Activated T-cell treated with anti-CD3 and anti-CD28 coated beads for 48 hours (primary cell): ENCODE results near the gene PDE6D.
"Not testable (repeated sequence)": the region's sequence is repeated elsewhere in the genome, so short reads cannot be mapped to it uniquely, and the experiment has no call there.

Source experiments
- DNase-seq: peaks from one replicate; pipeline ENCODE4 v3.0.0-alpha.2; 2020; ENCODE audit warnings: low read depth

PDE6D gene

DNA sequence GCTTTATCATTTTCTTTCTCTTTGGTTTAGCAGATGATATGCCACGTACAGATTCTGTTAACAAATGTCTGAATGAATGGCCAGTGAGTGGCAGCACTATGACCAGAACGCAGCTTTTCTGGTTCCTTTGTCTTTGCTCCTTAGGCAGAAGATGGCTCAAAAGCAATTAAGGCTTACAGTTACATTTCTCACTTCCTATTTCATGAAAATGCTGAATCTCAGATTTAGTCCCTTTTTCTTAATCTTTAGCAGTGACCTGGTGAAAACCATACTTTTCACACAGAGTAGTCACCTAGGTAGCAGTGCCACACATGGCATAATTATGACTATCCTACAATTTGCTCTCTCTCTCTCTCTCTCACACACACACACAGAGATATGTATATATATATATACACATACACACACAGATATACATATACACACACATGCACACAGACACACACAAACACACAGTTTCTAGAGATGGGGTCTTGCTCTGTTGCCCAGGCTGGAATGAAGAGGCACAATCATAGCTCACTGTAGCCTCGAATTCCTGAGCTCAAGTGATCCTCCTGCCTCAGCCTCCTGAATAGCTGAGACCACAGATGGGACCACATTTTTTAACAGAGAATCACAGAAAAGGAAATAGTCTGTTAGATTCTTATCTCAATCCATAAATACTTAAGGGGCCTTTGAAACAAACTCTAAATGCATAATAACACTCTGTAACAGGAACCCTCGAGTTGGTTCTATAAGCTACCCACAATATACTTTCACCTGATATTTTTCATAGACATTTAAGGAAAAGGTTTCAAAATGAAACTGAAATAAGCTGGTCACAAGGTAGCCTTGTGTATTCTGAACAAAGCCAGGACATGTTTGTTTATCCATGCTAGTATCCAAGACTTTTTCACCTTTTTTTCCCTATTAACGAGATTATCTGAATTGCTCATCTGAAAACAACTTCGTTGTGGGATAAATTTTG, 11.6 kb downstream of the PDE6D start:
- DNase-seq: no peak

DNA sequence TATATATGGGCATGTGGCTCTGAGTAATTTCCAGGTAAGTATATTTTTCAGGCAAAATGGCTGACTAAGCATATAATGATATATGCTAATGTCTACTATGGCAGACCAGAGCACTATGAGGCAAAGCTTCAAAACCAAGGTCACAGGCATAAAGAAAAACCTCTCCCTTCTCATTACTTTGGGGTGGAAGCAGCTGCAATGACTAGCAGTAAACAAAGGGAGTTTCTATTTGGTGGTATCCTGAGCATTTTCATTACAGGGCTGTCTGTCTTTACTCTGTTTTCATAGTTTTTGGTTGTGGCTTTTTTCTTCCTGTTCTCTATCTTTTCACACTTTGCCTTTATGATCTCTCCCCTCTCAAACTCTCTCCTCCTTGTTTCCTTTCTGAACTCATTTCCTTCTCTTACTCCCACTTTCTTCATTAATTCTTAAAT, 15.6 kb downstream of the PDE6D start:
- no peak for DNase-seq

DNA sequence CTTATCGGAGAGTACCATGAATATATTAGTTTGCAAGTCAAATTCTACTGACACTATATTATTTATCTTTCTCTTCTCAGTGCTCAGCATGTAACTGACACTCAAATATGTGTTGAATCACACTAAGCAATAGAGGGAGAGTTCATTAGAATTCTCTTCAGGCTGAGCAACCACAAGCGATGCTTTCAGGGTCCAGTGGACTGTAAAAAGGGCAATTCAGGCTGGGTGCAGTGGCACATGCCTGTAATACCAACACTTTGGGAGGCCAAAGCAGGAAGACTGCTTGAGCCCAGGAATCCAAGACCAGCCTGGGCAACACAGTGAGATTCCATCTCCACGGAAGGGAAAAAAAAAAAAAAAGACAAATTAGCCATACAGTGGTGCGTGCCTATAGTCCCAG, 16.3 kb downstream of the PDE6D start:
- no peak for DNase-seq

DNA sequence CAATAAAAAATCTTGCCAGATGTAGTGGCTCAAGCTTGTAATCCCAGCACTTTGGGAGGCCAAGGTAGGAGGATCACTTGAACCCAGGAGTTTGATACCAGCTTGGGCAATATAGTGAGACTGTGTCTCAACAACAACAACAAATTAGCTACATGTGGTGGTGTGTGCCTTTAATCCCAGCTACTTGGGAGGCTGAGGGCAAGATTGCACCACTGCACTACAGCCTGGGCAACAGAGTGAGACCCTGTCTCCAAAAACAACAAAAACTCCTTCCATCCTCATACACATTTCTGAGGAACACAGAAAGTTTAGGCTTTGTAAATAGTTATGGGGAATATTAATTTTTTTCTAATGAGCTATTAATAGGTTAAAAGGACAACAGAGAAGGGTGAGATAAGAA, 17.0 kb downstream of the PDE6D start:
- DNase-seq: no peak

DNA sequence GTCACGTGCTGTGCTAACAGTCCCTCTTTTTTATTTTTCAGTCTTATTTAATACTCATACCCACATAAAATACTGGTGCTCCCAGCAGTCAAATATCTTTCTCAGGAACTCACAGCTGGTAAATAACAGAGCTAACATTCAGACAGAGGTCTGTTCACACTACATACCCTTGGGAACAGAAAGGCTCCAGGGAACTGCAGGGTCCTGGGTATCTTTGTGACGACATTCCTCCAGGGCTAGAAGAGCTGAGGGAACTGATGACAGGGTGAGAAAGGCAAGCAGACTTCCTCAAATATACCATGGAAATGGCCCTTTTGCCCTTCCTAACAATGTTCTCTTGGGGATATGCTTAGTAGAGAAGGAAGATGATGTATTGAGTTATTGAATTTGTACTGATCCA, 19.3 kb downstream of the PDE6D start:
- no peak for DNase-seq

DNA sequence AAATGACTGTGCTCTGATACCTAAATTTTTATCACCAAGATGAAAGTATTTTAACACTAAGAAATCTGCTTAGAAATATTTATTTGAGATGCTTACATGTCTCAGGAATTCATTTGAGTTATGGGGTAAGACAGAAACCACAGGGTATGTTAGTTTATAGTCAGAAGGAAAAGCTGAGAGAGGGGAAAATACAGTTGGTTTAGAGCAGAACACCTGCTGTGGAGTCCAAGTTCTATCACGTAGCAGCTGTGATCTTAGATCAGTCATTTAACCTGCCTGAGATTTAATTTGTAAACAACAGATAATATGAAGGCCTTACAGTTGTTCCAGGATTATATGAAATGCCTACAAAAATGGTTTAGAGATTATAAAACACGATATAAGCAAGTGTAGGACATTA, 29.0 kb downstream of the PDE6D start:
- no peak for DNase-seq

DNA sequence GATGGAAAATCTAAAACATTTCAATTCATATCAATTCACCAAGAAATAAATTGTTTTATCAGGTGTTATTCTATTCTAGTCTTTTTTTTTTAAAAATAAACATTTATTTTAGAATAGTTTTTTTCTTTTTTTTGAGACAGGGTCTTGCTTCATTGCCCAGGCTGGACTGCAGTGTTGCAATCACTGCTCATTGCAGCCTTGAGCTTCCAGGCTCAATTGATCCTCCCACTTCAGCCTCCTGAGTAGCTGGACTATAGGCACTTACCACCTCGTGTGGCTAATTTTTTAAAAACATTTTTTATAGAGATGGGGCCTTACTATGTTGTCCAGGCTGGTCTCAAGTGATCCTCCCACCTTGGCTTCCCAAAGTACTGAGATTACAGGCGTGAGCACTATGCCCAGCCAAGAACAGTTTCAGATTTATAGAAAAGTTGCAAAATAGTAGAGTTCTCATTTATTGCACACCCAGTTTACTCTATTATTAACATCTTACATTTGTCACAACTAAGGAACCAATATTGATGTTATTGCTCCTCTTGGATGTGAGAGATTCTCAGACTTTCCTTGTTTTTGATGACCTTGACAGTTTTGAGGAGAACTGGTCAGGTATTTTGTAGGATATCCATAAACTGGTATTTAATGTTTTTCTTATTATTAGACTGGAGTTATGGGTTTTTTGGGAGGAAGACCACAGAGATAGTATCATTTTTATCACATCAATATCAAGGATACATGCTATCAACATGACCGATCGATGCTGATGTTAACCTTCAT, 29.9 kb downstream of the PDE6D start:
- DNase-seq: no peak

DNA sequence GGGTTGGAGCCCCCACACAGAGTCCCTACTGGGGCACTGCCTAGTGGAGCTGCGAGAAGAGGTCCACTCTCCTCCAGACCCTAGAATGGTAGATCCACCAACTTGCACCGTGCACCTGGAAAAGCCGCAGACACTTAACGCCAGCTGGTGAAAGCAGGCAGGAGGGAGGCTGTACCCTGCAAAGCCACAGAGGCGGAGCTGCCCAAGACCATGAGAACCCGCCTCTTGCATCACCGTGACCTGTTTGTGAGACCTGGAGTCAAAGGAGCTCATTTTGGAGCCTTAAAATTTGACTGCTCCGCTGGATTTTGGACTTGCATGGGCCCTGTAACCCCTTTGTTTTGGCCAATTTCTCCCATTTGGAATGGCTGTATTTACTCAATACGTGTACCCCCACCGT, 32.1 kb downstream of the PDE6D start:
- not testable (repeated sequence) for DNase-seq

DNA sequence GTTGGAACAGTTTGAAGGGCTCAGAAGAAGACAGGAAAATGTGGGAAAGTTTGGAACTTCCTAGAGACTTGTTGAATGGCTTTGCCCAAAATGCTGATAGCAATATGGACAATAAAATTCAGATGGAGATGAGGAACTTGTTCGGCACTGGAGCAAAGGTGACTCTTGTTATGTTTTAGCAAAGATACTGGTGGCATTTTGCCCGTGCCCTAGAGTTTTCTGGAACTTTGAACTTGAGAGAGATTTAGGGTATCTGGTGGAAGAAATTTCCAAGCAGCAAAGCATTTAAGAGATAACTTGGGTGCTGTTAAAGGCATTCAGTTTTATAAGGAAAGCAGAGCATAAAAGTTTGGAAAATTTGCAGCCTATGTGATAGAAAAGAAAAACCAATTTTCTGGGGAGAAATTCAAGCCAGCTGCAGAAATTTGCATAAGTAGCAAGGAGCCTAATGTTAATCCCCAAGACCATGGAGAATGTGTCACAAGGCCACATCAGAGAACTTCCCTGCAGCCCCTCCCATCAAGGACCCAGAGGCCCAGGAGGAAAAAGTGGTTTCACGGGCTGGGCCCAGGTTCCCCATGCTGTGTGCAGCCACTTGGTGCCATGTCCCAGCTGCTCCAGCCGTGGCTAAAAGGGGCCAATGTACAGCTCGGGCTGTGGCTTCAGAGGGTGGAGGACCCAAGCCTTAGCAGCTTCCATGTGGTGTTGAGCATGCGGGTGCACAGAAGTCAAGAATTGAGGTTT, 32.8 kb downstream of the PDE6D start:
- not testable (repeated sequence) for DNase-seq

DNA sequence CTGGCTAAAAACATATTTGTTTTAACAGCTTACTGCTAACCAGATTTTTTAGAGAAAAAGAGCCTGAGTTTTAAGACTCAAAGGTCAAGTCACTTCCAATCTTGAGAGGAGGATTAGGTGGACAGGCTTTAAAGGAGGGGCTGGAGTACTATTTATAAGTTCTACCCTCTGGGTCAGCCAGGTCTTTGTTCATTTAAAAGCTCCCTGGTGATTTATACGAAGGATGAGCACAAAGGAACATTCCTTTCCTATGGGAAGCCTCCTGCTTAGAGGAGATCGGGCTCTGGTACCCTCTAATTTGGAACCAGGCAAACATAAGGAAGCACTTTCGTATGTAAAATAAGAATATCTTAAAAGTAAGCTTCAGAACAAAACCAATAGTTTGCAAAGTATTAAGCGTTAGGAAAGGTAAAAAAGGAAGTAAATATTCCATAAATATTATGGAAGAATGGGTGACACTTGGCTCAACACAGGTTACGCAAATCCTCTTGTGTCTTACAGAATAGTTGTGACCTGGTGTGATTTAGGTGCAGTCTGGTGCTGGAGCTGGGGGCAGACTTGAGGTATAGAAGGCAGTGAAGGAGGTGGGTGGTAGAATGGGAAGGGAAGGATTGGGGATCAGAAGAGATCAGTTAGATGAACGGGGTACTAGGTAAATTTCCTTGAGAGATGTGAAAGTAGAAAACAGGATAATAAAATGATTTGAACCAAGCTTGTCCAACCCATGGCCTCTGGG, 35.6 kb downstream of the PDE6D start:
- no peak for DNase-seq

DNA sequence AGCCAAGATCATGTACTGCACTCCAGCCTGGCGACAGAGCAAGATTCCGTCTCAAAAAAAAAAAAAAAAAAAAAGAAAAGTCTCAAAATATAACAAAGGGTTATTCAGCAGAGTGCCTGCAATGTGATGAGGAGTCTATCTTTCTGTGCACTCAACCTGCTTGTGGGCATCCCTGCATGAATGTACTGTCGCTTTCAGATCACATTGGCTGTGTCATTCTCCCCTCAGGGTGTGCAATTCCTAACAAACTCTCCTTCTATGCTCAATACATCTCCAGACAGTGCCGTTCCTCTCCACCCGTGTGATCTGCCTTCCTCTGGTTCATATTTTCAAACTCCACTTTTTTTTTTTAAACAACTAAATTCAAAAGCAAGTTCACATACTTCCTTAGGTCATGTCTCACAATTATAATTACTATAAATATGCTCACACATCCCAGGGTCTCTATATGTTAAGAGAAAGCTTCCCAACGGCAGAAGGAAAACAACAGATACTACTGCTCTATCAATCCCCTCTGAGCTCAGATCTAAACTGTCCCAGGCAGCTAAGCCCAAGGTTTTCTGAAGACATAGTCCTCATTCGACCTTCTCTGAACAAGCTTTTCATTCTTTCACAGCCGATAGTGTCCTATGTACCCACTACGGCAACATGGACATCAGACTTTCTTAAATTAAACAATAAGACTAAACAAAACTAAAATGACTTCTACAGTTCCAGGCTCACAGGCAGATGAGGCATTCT, 37.5 kb downstream of the PDE6D start:
- no peak for DNase-seq

DNA sequence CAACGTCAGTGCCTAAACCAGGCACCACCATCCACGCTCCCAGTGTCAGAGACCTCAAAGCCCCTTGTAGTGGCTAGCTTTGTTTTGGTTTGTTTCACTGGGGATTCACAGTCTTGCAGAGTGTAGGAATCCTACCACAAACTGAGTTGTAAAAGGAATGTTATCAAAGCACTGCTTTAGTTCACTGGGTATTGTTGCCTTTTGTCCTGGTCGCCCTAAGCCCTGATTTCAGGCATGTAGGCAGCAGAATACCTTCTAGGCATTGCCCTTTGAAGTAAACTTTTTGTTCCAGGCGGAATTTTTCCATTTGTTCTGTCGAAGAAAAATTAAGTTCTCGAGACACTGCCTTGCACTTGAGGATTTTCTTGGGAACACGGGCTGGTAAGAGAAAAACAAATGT, 43.3 kb downstream of the PDE6D start:
- no peak for DNase-seq

DNA sequence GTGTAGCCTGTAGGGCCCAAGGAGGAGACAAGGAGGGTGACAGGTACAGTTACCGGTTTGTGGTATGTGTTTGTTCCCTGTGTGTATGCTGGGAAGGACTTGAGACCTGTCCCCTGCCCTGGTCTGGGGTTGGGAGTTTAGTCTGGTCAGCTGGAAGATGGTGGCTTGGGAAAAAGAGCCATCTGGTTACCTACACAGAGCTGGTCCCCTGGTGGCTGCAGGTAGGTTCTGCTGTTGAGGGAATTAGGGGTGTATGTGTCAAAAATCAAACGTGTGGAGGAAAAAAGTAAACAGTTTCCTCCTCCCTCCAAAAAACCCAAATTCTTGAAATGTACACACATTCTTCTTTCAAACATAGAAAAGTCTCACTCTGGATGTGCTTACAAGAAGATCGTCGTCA, 48.5 kb downstream of the PDE6D start:
- no peak for DNase-seq

DNA sequence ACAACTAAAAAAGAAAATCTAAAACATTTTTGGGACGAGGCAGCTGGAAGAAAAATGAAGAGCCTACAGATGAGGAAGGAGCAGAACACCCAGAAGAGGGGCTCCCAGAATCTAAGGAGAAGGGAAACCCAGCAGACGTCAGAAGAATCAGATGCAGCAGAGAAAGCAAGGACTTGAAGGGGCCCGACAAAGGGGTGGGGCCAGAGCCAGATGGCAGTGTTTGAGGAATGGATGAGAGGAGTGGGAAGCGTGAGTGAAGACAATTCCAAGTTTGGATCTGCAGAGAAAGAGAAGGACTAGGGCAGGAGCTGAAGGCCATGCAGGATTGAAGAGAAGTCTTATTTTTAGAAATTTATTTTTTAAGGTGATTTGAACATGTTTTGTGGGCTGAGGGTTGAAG, 53.5 kb downstream of the PDE6D start:
- no peak for DNase-seq

DNA sequence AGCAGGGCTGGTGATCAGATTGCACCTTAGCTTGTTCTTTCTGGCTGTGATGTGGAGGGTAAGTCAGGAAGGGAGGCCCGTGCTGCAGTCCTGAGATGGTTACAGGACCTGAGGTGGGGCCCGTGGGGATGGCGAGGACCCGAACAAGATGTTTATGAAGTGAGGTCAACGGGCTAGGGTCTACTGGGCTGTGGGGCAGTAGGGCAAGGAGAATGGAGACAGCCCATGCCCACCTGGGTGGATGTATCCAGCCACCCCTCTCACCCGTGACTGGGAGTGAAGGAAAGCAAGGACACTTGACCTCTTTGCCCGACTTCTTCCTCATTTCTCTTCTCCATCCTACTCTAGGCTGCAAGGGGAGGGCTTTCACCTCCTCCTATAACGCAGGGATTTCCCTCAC, 54.8 kb downstream of the PDE6D start:
- no peak for DNase-seq

DNA sequence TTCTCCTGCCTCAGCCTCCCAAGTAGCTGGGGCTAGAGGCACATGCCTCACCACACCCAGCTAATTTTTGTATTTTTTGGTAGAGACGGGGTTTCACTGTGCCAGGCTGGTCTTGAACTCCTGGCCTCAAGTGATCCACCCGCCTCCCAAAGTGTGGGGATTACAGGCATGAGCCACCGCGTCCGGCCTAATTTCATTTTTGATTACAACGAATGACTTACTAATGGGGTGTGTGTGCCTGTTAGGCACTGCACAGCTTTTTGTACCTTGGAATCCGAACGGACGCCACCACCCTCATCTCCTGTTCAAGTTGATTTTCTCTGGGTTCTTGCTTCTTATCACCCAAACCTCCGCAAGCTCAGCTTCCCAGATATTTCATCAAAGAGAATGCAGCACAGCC, 55.6 kb downstream of the PDE6D start:
- no peak for DNase-seq

DNA sequence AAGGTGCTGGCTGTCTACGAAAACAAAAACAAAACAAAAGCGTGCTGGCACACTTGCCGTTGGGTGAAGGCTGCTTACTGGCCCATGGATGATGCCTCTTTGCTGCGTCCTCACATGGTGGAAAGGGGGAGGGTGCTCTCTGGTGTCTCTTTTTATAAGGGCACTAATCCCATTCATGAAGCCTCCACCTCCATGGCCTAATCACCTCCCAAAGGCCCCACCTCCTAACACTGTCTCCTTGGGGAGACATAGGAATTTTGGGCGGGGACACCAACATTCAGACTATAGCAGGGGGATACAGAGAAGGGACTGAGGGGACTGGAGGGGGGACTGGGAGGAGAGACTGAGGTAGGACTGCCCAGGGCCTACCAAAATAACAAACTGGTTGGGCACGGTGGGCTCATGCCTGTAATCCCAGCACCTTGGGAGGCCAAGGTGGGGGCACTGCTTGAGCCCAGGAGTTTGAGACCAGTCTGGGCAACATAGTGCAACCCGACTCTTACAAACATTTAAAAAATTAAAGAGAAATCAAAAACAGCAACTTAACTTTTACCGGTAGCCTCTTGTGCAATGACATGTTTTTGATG, 58.3 kb downstream of the PDE6D start:
- DNase-seq: no peak

DNA sequence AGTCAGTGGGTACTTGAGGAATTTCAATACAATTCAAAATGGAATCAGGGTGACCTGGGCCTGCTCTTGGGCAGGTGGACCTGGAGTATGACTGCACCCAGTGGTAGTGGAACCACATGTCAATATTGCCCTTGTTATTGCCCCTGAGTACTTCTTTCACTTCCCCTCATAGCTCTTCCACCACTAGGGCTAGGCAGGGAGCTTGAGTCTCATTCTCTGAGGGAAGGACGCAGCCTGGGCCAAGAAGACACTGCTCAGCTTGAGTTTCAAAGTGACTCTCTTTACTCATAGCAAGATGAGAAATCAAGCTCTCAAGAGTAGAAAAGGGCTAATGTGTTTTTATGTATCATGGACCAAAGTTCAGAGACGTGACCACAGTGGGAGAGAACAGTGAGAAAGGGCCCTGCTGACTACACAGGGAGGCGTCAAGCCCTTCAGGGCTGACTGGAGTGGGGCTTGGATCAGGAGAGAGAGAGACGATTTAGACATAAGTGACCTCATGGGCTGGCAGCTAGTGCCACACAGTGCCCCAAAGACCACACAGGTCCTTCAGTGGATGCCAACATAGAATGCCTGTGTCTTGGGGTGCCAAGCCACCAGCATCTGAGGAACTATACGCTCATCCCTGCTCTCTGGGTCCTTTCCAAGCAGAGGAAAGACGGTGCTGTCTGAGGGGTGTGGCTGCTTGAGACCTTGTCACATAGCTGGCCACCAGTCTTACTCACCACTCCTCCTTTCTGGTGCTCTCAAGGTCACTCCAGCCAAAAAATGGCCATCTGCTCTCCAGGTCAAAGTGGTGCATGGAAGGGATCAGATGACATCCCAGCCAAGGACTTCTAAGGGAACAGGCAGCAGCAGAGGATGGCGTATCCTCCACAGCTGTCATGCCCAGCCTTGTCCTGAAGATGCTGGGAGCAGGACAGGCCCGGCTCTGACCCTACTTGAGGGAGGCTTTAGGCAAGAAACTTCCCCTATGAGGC, 59.8 kb downstream of the PDE6D start:
- DNase-seq: no peak

DNA sequence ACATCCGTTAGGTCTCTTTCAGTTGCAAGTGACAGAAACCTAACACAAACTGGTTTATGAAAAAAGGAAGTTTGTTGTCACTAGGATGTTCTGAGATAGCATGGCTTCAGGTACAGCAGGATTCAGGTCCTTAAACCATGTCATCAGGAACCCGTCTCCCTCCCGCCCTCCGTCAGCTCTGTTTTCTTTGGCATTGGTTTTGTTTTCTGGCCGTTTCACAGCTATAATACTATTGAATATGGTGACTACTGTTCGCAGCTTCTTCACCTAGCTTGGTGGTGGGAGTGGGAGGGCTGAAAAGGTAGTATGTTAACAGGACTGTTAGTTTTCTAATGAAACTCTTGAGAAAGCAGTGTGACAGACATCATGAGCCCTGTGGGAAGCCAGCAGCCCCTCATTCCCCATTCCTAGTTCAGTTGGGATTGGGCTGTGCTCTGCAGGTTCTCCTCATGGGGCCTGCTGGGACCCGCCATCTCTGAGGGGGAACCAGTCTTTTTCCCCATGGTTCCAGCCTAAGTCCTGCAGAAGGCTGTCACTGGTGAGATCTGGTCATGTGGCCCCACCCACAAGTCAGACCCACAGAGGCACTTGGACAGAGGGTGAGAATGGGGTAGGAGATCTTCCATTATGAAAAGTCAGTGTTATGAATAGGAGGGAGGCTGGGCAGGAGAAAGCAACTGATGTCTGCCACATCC, 60.6 kb downstream of the PDE6D start:
- DNase-seq: no peak
